Mesendoderm (in vitro differentiated cells): ENCODE data around the gene BPIFB6.

Experiments used
- DNase-seq: peaks from one replicate; pipeline ENCODE4 v3.0.0; 2013
- H2AK5ac ChIP-seq: 2 replicates; pipeline ENCODE4 v1.6.1; 2013; ENCODE audit warnings: low read length, inconsistent platforms
- H2BK120ac ChIP-seq: 2 replicates; pipeline ENCODE4 v1.6.1; 2013; ENCODE audit warnings: low read depth, mild to moderate bottlenecking, low read length, moderate library complexity, mixed read lengths
- H2BK15ac ChIP-seq: replicated peaks from 2 replicates; pipeline ENCODE4 v1.6.1; 2013; ENCODE audit warnings: low read depth, mild to moderate bottlenecking, moderate library complexity
- H2BK5ac ChIP-seq: 2 replicates; pipeline ENCODE4 v1.6.1; 2013; ENCODE audit warnings: low read length, inconsistent platforms
- H3K18ac ChIP-seq: 2 replicates; pipeline ENCODE4 v1.6.1; 2013; ENCODE audit warnings: mild to moderate bottlenecking, low read length, mixed read lengths
- H3K23ac ChIP-seq: one replicate; pipeline ENCODE4 v1.6.1; 2013; ENCODE audit warnings: low read length
- H3K27ac ChIP-seq: 2 replicates; pipeline ENCODE4 v1.5.1; 2013; ENCODE audit warnings: low read depth, mild to moderate bottlenecking, inconsistent platforms, low read length, moderate library complexity
- H3K27me3 ChIP-seq: 2 replicates; pipeline ENCODE4 v1.6.1; 2013; ENCODE audit warnings: low read length, control low read depth, mild to moderate bottlenecking, inconsistent platforms; ENCODE audit not compliant: insufficient read depth, poor library complexity
- H3K36me3 ChIP-seq: 2 replicates; pipeline ENCODE4 v1.6.1; 2013; ENCODE audit warnings: low read length, inconsistent platforms; ENCODE audit not compliant: control insufficient read depth, insufficient read depth
- H3K4ac ChIP-seq: one replicate; pipeline ENCODE4 v1.6.1; 2013; ENCODE audit warnings: low read depth, mild to moderate bottlenecking, low read length, moderate library complexity
- H3K4me1 ChIP-seq: 2 replicates; pipeline ENCODE4 v1.6.1; 2013; ENCODE audit warnings: low read depth, low read length, inconsistent platforms; ENCODE audit not compliant: control insufficient read depth
- H3K4me2 ChIP-seq: 2 replicates; pipeline ENCODE4 v1.6.1; 2013; ENCODE audit warnings: low read length
- H3K4me3 ChIP-seq: 2 replicates; pipeline ENCODE4 v1.5.1; 2013; ENCODE audit warnings: mild to moderate bottlenecking, low read length
- H3K56ac ChIP-seq: one replicate; pipeline ENCODE4 v1.6.1; 2013; ENCODE audit warnings: low read length
- H3K79me1 ChIP-seq: 2 replicates; pipeline ENCODE4 v1.6.1; 2013; ENCODE audit warnings: low read length, inconsistent platforms
- H3K79me2 ChIP-seq: 2 replicates; pipeline ENCODE4 v1.6.1; 2013; ENCODE audit warnings: mild to moderate bottlenecking, low read length; ENCODE audit not compliant: control insufficient read depth, insufficient read depth
- H3K9ac ChIP-seq: 2 replicates; pipeline ENCODE4 v1.6.1; 2013; ENCODE audit warnings: low read length, inconsistent platforms
- H4K5ac ChIP-seq: one replicate; pipeline ENCODE4 v1.6.1; 2013; ENCODE audit warnings: low read length
- H4K8ac ChIP-seq: one replicate; pipeline ENCODE4 v1.6.1; 2013; ENCODE audit warnings: low read depth, mild to moderate bottlenecking, control low read depth, low read length, moderate library complexity
- WGBS: extraction: QIAGEN DNeasy Blood & Tissue Kit; methylation state at CpG from one replicate; pipeline ENCODE4 v1.1.7; 2013; ENCODE audit warnings: low lambda C conversion rate, missing lambda C conversion rate; ENCODE audit not compliant: insufficient coverage; ENCODE audit errors: extremely low coverage; 5-methylcytosine and 5-hydroxymethylcytosine counted together

BPIFB6 gene

DNA sequence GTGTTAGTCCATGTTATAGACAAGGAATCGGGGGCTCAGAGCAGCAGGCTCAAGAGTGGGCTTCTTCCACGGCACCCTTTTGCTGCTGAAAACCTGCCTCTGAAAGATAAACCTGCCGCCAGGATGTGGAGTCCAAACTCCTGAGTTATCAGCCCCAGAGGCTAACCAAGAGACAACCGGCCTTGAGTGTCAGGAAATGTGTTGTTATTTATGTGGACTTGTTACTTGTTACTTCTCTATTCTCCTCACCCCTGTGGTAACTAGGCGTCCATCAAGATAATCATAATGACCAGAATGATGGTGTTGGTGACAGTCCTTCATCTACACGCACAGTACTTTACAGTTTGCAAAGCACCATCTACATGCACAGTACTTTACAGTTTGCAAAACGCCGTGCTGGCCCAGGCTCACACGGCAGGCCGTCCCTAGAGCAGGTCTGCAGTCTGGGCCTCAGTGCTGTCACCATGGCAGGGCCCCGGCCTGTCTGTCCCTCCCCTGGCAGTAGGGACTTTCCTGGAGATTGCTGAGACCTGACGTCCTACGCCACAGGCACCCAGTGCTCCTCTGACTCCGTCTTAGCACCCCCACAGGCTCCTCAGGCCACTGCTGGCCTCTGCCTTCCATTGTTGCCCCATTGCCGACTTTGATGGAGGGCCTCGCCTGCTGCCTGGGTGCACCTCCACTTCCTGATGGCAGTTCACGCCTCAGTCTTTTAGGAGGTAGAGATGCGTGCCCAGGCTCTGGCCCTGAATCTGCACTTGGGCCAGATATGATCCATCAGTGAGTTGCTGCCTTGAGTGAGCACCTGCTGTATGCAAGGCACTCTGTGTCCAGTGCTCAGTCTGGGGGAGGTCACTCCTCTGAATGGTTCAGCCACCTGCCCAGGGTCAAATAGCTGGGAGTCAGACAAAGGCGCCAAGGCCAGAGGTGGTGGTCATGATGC, 38.9 kb downstream of the BPIFB6 start:
- no peak overlapping the region for H3K4ac ChIP-seq
- H3K18ac ChIP-seq: no peak overlapping the region
- peak overlapping the region; percentile 6 for H3K56ac ChIP-seq
- no peak overlapping the region for H3K23ac ChIP-seq
- no CpG with 5 or more reads among the region's 19 CpGs for WGBS
- no peaks in the 10 kb centered on the region for H3K36me3 ChIP-seq
- H3K27me3 ChIP-seq: no peaks in the 10 kb centered on the region
- no peak overlapping the region for H2BK5ac ChIP-seq
- no peak overlapping the region for H3K27ac ChIP-seq
- no peak overlapping the region for H2BK120ac ChIP-seq
- no peak overlapping the region for H2AK5ac ChIP-seq
- no peak for DNase-seq
- H3K79me1 ChIP-seq: no peaks in the 10 kb centered on the region
- H3K4me1 ChIP-seq: no peaks in the 10 kb centered on the region
- no peak overlapping the region for H2BK15ac ChIP-seq
- H4K5ac ChIP-seq: no peak overlapping the region
- no peak overlapping the region for H4K8ac ChIP-seq
- no peaks in the 10 kb centered on the region for H3K79me2 ChIP-seq
- no peak overlapping the region for H3K4me2 ChIP-seq
- no peak overlapping the region for H3K9ac ChIP-seq
- no peak overlapping the region for H3K4me3 ChIP-seq

- no peak overlapping the region for H3K4ac ChIP-seq
- no peak overlapping the region for H4K5ac ChIP-seq
- H3K56ac ChIP-seq: no peak overlapping the region
- H3K27me3 ChIP-seq: no peaks in the 10 kb centered on the region
- no peak overlapping the region for H2BK5ac ChIP-seq
- H3K79me2 ChIP-seq: no peaks in the 10 kb centered on the region
- no peak overlapping the region for H3K18ac ChIP-seq
- H2AK5ac ChIP-seq: no peak overlapping the region
- H4K8ac ChIP-seq: no peak overlapping the region
- no peak overlapping the region for H3K9ac ChIP-seq
- no peaks in the 10 kb centered on the region for H3K4me1 ChIP-seq
- DNase-seq: no peak
- H2BK15ac ChIP-seq: no peak overlapping the region
- no peak overlapping the region for H3K4me2 ChIP-seq
- H3K36me3 ChIP-seq: no peaks in the 10 kb centered on the region
- WGBS: no CpG with 5 or more reads among the region's 5 CpGs
- no peak overlapping the region for H3K23ac ChIP-seq
- no peaks in the 10 kb centered on the region for H3K79me1 ChIP-seq
- no peak overlapping the region for H3K27ac ChIP-seq
- H3K4me3 ChIP-seq: no peak overlapping the region
- H2BK120ac ChIP-seq: no peak overlapping the region
These were observed 39.8 kb downstream of the BPIFB6 start for GRCh38 chr20:33071198-33071597.

DNA sequence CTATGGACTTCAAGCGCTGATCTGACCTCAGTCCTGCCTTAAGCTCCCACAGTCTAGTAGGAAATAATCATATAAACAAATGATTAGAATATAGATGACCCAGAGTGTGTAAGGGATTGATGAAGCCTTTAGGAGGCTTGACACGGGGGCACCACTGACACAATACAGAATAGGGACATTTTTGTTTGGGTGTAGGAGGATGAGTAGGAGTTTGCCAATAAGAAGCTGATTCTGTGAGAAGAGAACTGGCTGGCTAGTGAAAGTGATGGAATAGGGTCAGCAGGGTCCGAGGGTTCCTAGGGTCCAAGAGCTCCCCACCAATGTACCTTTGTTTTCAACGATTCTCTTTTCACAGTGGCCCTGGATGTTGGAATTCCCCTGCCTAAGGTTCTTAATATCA, 40.9 kb downstream of the BPIFB6 start:
- H2BK120ac ChIP-seq: no peak overlapping the region
- no peak overlapping the region for H2AK5ac ChIP-seq
- no peaks in the 10 kb centered on the region for H3K79me1 ChIP-seq
- WGBS: no CpG with 5 or more reads among the region's 4 CpGs
- H2BK5ac ChIP-seq: no peak overlapping the region
- H2BK15ac ChIP-seq: no peak overlapping the region
- no peak overlapping the region for H3K56ac ChIP-seq
- no peaks in the 10 kb centered on the region for H3K36me3 ChIP-seq
- DNase-seq: no peak
- H4K8ac ChIP-seq: no peak overlapping the region
- H4K5ac ChIP-seq: no peak overlapping the region
- H3K4me2 ChIP-seq: no peak overlapping the region
- H3K27me3 ChIP-seq: no peaks in the 10 kb centered on the region
- H3K18ac ChIP-seq: no peak overlapping the region
- no peak overlapping the region for H3K9ac ChIP-seq
- no peak overlapping the region for H3K27ac ChIP-seq
- H3K4ac ChIP-seq: no peak overlapping the region
- H3K4me1 ChIP-seq: no peaks in the 10 kb centered on the region
- H3K4me3 ChIP-seq: no peak overlapping the region
- no peaks in the 10 kb centered on the region for H3K79me2 ChIP-seq
- H3K23ac ChIP-seq: no peak overlapping the region

DNA sequence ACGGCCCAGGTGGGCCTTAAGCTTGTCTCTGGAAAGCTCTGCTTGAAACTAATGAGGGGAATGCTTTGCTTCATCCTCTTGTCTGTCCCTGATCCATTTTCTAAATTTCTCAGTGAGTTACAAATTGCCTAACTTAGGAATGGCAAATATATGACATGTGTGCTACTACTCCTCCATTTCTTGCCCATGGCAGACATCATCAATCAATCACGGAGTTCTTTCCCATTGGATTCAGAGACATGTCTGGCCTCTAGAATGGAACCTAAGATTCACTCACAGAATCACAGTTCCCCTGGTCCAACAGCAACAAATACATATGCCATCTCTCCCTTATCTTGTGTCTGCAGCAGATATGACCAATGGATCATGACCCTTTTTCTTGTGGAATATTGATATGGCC, 41.4 kb downstream of the BPIFB6 start:
- Histone ChIP-seq H3K4me1 (no peaks in the 10 kb centered on the region), H3K27me3 (no peaks in the 10 kb centered on the region), H3K4me2 (no peak overlapping the region), H3K4ac (no peak overlapping the region), H3K4me3 (no peak overlapping the region), H4K8ac (no peak overlapping the region), H2BK15ac (no peak overlapping the region), H3K9ac (no peak overlapping the region), H3K79me1 (no peaks in the 10 kb centered on the region), H2AK5ac (no peak overlapping the region), H3K79me2 (no peaks in the 10 kb centered on the region), H2BK120ac (no peak overlapping the region), H3K36me3 (no peaks in the 10 kb centered on the region), H3K27ac (no peak overlapping the region), H4K5ac (no peak overlapping the region), H3K56ac (no peak overlapping the region), H3K18ac (no peak overlapping the region), H2BK5ac (no peak overlapping the region), H3K23ac (no peak overlapping the region)
- WGBS: no CpG with 5 or more reads among the region's 2 CpGs
- no peak for DNase-seq

DNA sequence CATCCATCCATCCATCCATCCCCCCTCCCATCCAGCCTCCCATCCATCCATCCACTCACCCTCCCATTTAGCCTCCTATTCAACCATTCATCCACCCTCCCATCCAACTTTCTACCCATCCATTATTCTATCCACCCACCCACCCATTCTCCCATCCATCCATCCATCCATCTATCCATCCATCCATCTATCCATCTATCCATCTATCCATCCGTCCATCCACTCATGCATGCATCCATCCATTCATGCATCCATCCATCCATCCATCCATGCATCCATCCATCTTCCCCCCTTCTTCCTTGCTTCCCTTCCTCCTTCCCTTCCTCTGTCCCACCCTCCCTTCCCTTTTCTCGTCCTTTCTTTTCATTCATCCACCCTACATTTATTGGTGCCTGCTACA, 43.2 kb downstream of the BPIFB6 start:
- H4K8ac ChIP-seq: no peak overlapping the region
- WGBS: 100% methylated on average over 1 of the region's 2 CpGs
- H2BK15ac ChIP-seq: no peak overlapping the region
- H3K56ac ChIP-seq: no peak overlapping the region
- no peaks in the 10 kb centered on the region for H3K36me3 ChIP-seq
- no peaks in the 10 kb centered on the region for H3K4me1 ChIP-seq
- H2BK5ac ChIP-seq: no peak overlapping the region
- H3K4ac ChIP-seq: no peak overlapping the region
- H3K27me3 ChIP-seq: no peaks in the 10 kb centered on the region
- no peak overlapping the region for H3K4me3 ChIP-seq
- no peak overlapping the region for H3K4me2 ChIP-seq
- H3K23ac ChIP-seq: no peak overlapping the region
- H3K79me1 ChIP-seq: no peaks in the 10 kb centered on the region
- H2BK120ac ChIP-seq: no peak overlapping the region
- no peak overlapping the region for H3K27ac ChIP-seq
- no peak overlapping the region for H2AK5ac ChIP-seq
- H3K18ac ChIP-seq: no peak overlapping the region
- H3K79me2 ChIP-seq: no peaks in the 10 kb centered on the region
- no peak overlapping the region for H4K5ac ChIP-seq
- no peak overlapping the region for H3K9ac ChIP-seq
- no peak for DNase-seq

DNA sequence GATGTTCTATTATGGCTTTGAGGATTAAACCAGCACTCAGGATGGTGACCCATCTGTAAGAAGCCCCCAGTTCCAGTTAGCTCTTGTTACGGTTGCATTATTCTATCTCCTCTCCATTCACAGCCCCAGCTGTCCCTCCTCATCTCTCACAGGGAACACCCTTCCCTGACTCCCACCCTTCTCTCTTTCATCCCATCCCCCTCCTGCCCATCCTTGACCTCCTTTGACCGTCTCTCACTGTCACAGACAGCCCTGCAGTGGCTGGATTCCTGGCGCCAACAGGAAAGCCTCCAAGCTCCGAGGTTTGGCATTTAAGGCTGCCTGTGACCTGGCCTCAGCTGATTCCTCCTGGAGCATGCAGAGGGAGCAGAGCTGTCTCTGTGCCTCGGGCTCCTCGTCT, 43.8 kb downstream of the BPIFB6 start:
- Histone ChIP-seq H3K18ac (no peak overlapping the region), H3K4ac (no peak overlapping the region), H3K56ac (peak overlapping the region; percentile 63), H3K36me3 (no peaks in the 10 kb centered on the region), H2BK120ac (no peak overlapping the region), H3K9ac (no peak overlapping the region), H3K4me3 (no peak overlapping the region), H3K23ac (no peak overlapping the region), H4K8ac (no peak overlapping the region), H3K27me3 (no peaks in the 10 kb centered on the region), H2BK5ac (no peak overlapping the region), H4K5ac (no peak overlapping the region), H3K27ac (no peak overlapping the region), H3K79me2 (no peaks in the 10 kb centered on the region), H2BK15ac (no peak overlapping the region), H3K4me2 (no peak overlapping the region), H3K79me1 (no peaks in the 10 kb centered on the region), H2AK5ac (no peak overlapping the region), H3K4me1 (no peaks in the 10 kb centered on the region)
- WGBS: no CpG with 5 or more reads among the region's 6 CpGs
- no peak for DNase-seq
